K562 (cell line): ENCODE measurements around the gene KCNT1. TPM values are rescaled to one million over a fixed set of nuclear protein-coding genes. Genes with fewer than 3 reads are reported as not detected.

Source experiments
- FOS ChIP-seq: IDR thresholded peaks from 3 replicates; pipeline ENCODE4 v1.6.1; 2011; ENCODE audit not compliant: insufficient read length; ENCODE audit errors: extremely low read depth
- GTF2A2 ChIP-seq: IDR thresholded peaks from 2 replicates; pipeline ENCODE4 v1.6.1; 2016; ENCODE audit warnings: mild to moderate bottlenecking, missing genetic modification characterization, missing compliant biosample characterization
- GTF3C2 ChIP-seq: IDR thresholded peaks from 3 replicates; pipeline ENCODE4 v1.6.1; 2011; ENCODE audit warnings: borderline replicate concordance, mild to moderate bottlenecking, moderate library complexity; ENCODE audit not compliant: insufficient read length; ENCODE audit errors: extremely low read depth
- MNT ChIP-seq, 2 experiments: fragments of 450-650 bp; conservative IDR thresholded peaks; 2 replicates each; pipeline ENCODE4 v1.6.1; 2017; ENCODE audit warnings: mild to moderate bottlenecking in 2 of 2, moderate library complexity in 2 of 2
- ZNF395 ChIP-seq: fragments of 200-800 bp; sonication (Bioruptor generic); IDR thresholded peaks from 2 replicates; pipeline ENCODE4 v1.6.1; 2017; ENCODE audit warnings: missing genetic modification characterization, missing compliant biosample characterization
- polyA plus RNA-seq, 8 experiments: library from polyadenylated mRNA; depleted of rRNA in 4 of 8; stranded (reverse) in 5 of 8; unstranded in 3 of 8; fragments of >200 nt; fragmentation: Nextera tagmentation in 2 of 8; fragmentation: Illumina TruSeq in 1 of 8; extraction: Ambion mirVana in 2 of 8; extraction: Trizol in 1 of 8; gene quantifications; 2 replicates each; pipeline versions ENCODE4 v1.2.1 to v1.2.3, GENCODE V29; 2011 to 2014; ENCODE audit warnings: inconsistent platforms in 1 of 8, missing spikeins in 1 of 8
- total RNA-seq, 7 experiments: library from RNA; depleted of rRNA in 6 of 7; stranded (reverse); fragments of >200 nt in 6 of 7; fragmentation: Illumina TruSeq in 2 of 7; extraction: Trizol in 2 of 7; gene quantifications; 2 replicates each; pipeline versions ENCODE4 v1.2.1 to v1.2.3, GENCODE V29; 2011 to 2021; ENCODE audit warnings: low replicate concordance in 1 of 7

The KCNT1 gene
- total and polyA plus RNA-seq, 9 of the 15 experiments (the other 6 are each of a cell fraction or from before 2014, with no cell fraction given) = 0.05 TPM; not detected in 8

- TF ChIP-seq ZNF395 (CRISPR knock-in tag) (no peak), GTF2A2 (tag) (no peak), FOS (no peak), GTF3C2 (no peak), MNT (conservative IDR thresholded peaks at IDR 0.05) (no peak)
- TF ChIP-seq, all 486 proteins: peak for 0
These were observed 55.4 kb downstream of the KCNT1 start (continued) for GRCh38 chr9:135757356-135757755.
